Measurements from ENCODE around the gene TTC28.
"Not testable (repeated sequence)": the region's sequence is repeated elsewhere in the genome, so short reads cannot be mapped to it uniquely, and the experiment has no call there.

TTC28 gene

DNA sequence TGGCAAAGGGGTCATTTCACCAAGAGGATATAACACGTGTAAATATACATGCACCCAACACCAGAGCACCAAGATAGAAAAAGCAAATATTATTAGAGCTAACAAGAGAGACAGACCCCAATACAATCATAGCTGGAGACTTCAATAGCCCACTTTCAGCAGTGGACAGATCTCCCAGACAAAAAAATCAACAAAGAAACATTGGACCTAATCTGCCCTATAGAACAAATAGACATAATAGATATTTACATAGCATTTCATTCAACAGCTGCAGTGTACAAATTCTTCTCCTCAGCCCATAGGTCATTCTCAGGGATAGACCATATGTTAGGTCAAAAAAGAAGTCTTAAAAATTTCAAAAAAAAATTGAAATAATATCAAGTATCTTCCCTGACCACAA, 312.8 kb downstream of the TTC28 start:
- no peak for TF ChIP-seq CTCF (IDR thresholded peaks at IDR 0.05; ENCODE audit: control insufficient read depth, extremely low read depth, insufficient read depth)
- DNase-seq (ENCODE audit: low read depth): no peak
- no peak overlapping the region for H3K4me3 ChIP-seq (ENCODE audit: low read depth, low read length)

DNA sequence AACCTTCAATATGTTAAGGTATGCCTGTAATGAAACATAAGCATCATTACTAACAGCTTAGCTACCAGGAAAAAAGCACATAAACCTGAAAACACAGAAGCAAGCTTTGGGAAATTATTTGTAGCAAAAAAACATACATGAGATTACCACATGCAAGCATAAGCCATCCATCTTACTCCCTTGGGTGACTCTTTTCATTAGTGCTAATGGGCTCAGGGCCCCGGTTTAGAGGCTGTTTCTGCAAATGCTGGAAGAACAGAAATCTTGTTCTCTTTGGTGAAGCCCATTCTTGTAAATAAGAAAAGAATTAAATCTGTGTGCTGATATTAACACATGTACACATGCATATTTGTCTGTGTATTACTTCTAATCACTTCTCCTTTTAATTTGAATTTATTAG, 314.3 kb downstream of the TTC28 start:
- no peak overlapping the region for H3K4me3 ChIP-seq (ENCODE audit: low read depth, low read length)
- no peak for DNase-seq (ENCODE audit: low read depth)
- no peak for TF ChIP-seq CTCF (IDR thresholded peaks at IDR 0.05; ENCODE audit: control insufficient read depth, extremely low read depth, insufficient read depth)

GRCh38 chr22:28364105-28364504, 315.5 kb downstream of the TTC28 start:
- not testable (repeated sequence) for DNase-seq (ENCODE audit: low read depth); H3K4me3 ChIP-seq (ENCODE audit: low read depth, low read length)

DNA sequence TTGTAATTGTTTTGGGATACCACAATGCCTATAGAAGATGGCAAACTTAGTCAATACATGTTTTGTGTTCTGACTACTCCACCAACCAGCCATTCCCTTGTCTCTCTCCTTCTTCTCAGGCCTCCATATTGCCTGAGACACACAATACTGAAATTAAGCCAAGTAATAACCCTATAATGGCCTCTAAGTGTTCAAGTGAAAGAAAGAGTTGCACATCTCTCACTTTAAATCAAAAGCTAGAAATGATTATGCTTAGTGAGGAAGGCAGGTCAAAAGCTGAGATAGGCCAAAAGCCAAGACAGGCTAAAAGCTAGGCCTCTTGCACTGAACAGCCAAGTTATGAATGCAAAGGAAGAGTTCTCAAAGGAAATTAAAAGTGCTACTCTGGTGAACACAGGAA, 318.7 kb downstream of the TTC28 start:
- no peak overlapping the region for H3K4me3 ChIP-seq (ENCODE audit: low read depth, low read length)
- no peak for DNase-seq (ENCODE audit: low read depth)
- no peak for TF ChIP-seq CTCF (IDR thresholded peaks at IDR 0.05; ENCODE audit: control insufficient read depth, extremely low read depth, insufficient read depth)

DNA sequence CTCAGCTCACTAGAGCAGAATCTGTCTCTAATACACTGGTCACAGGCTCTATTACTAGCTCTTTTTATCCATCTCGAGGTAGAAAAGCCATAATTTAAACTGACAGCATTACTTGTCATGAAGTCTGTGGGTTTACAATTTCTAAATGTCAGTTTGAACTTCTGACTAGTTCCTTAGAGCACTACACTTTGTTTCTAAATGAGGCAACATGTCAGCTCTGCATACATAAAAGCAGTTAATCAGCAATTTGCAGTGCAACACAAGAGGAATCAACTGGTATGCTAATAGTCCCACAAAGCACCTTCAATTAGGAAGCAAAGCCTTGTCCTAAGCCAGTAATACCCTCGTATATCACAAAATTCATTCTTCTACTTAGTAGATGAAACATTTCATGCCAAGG, 321.3 kb downstream of the TTC28 start:
- no peak for DNase-seq (ENCODE audit: low read depth)
- no peak overlapping the region for H3K4me3 ChIP-seq (ENCODE audit: low read depth, low read length)
- TF ChIP-seq CTCF (IDR thresholded peaks at IDR 0.05; ENCODE audit: control insufficient read depth, extremely low read depth, insufficient read depth): no peak

GRCh38 chr22:28357193-28357592, 322.4 kb downstream of the TTC28 start:
- DNase-seq (ENCODE audit: low read depth): no peak
- TF ChIP-seq CTCF (IDR thresholded peaks at IDR 0.05; ENCODE audit: control insufficient read depth, extremely low read depth, insufficient read depth): no peak
- H3K4me3 ChIP-seq (ENCODE audit: low read depth, low read length): no peak overlapping the region

- TF ChIP-seq CTCF (IDR thresholded peaks at IDR 0.05; ENCODE audit: control insufficient read depth, extremely low read depth, insufficient read depth): no peak
- no peak overlapping the region for H3K4me3 ChIP-seq (ENCODE audit: low read depth, low read length)
- no peak for DNase-seq (ENCODE audit: low read depth)
Measured at GRCh38 chr22:28351476-28351875, 328.2 kb downstream of the TTC28 start.

Measured in LNCaP clone FGC (cell line).